GM12892 (cell line): Measurements from ENCODE around the gene CPA2.

Source experiments
- POLR2A ChIP-seq: IDR thresholded peaks from 2 replicates; pipeline ENCODE4 v1.6.1; 2011; ENCODE audit warnings: low read depth, low read length, control low read depth
- TAF1 ChIP-seq: IDR thresholded peaks from 2 replicates; pipeline ENCODE4 v1.6.1; 2011; ENCODE audit warnings: low read depth, mild to moderate bottlenecking, control low read depth, low read length, borderline replicate concordance

- TF ChIP-seq POLR2A (no peak), TAF1 (no peak)
These were observed 42.5 kb upstream of the CPA2 start for GRCh38 chr7:130224210-130224609.
